WTC11 (cell line): Measurements from ENCODE around the gene COMMD8. TPM values are rescaled to one million over a fixed set of nuclear protein-coding genes. Genes with fewer than 3 reads are reported as not detected.

ENCODE experiments used
- ATAC-seq: fragments of 200-7000 bp; cut with Tn5 transposase; 2 replicates; pipeline ENCODE4 v1.10.0; 2021; ENCODE audit warnings: mild to moderate bottlenecking, moderate library complexity
- CTCF ChIA-PET: fragments of 300-600 bp; sonication (Branson Sonifier 250); formaldehyde crosslinking; loops from one replicate; lab custom pipeline; 2021; ENCODE audit warnings: antibody characterized with exemption; lab: Charles Lee
- POLR2A ChIA-PET: fragments of 350-600 bp; sonication (Branson Sonifier 250); formaldehyde crosslinking; loops from one replicate; lab custom pipeline; 2021; ENCODE audit warnings: antibody characterized with exemption; lab: Charles Lee
- DNase-seq: peaks from one replicate; pipeline ENCODE4 v3.0.0; 2021; ENCODE audit warnings: low spot score
- H3K27ac Mint-ChIP-seq: 2 replicates; pipeline ENCODE4 v1.8.0; 2021; ENCODE audit warnings: mixed read lengths
- H3K27me3 Mint-ChIP-seq: 2 replicates; pipeline ENCODE4 v1.8.0; 2021; ENCODE audit warnings: low read depth, mild to moderate bottlenecking, moderate library complexity, mixed read lengths
- H3K36me3 Mint-ChIP-seq: 2 replicates; pipeline ENCODE4 v1.8.0; 2021; ENCODE audit warnings: mixed read lengths
- H3K4me1 Mint-ChIP-seq: 2 replicates; pipeline ENCODE4 v1.8.0; 2022; ENCODE audit warnings: mixed read lengths
- H3K4me3 Mint-ChIP-seq: 2 replicates; pipeline ENCODE4 v1.8.0; 2021; ENCODE audit warnings: mild to moderate bottlenecking, moderate library complexity, mixed read lengths
- H3K9me3 Mint-ChIP-seq: 2 replicates; pipeline ENCODE4 v1.8.0; 2021; ENCODE audit warnings: mixed read lengths
- ESRRA ChIP-seq: sonication (generic); formaldehyde crosslinking; IDR thresholded peaks from 2 replicates; pipeline ENCODE4 v1.8.1; 2022; ENCODE audit warnings: mild to moderate bottlenecking, missing genetic modification reagents, borderline replicate concordance
- ETV6 ChIP-seq: sonication (generic); formaldehyde crosslinking; IDR thresholded peaks from 2 replicates; pipeline ENCODE4 v1.8.1; 2022; ENCODE audit warnings: mild to moderate bottlenecking, missing genetic modification reagents
- HMGA2 ChIP-seq: fragments of 250-450 bp; sonication (Bioruptor Pico); IDR thresholded peaks from 2 replicates; pipeline ENCODE4 v1.4.0; 2021; ENCODE audit warnings: mild to moderate bottlenecking, moderate library complexity
- NFYB ChIP-seq: sonication (generic); formaldehyde crosslinking; conservative IDR thresholded peaks from 2 replicates; pipeline ENCODE4 v1.8.0; 2022; ENCODE audit warnings: low read depth, missing genetic modification reagents
- NR1H2 ChIP-seq: sonication (generic); formaldehyde crosslinking; IDR thresholded peaks from 2 replicates; pipeline ENCODE4 v1.9.0; 2021; ENCODE audit warnings: mild to moderate bottlenecking, moderate library complexity, missing genetic modification reagents
- NR2C2 ChIP-seq: sonication (generic); formaldehyde crosslinking; IDR thresholded peaks from 2 replicates; pipeline ENCODE4 v1.8.0; 2022; ENCODE audit warnings: mild to moderate bottlenecking, missing genetic modification reagents
- NR3C1 ChIP-seq: sonication (generic); formaldehyde crosslinking; conservative IDR thresholded peaks from 2 replicates; pipeline ENCODE4 v1.8.1; 2023; ENCODE audit warnings: low read depth, mild to moderate bottlenecking, missing genetic modification reagents
- OVOL2 ChIP-seq: fragments of 250-450 bp; sonication (Bioruptor Pico); IDR thresholded peaks from 2 replicates; pipeline ENCODE4 v1.9.0; 2021; ENCODE audit warnings: mild to moderate bottlenecking, borderline replicate concordance
- SMAD3 ChIP-seq: sonication (generic); formaldehyde crosslinking; IDR thresholded peaks from 2 replicates; pipeline ENCODE4 v1.8.0; 2022; ENCODE audit warnings: missing genetic modification reagents, mild to moderate bottlenecking, borderline replicate concordance
- TEAD1 ChIP-seq: sonication (generic); formaldehyde crosslinking; IDR thresholded peaks from 2 replicates; pipeline ENCODE4 v1.8.0; 2022; ENCODE audit warnings: mild to moderate bottlenecking, missing genetic modification reagents
- TEAD4 ChIP-seq: sonication (generic); formaldehyde crosslinking; IDR thresholded peaks from 2 replicates; pipeline ENCODE4 v1.8.0; 2022; ENCODE audit warnings: mild to moderate bottlenecking, missing genetic modification reagents
- ZNF219 ChIP-seq: sonication (generic); formaldehyde crosslinking; IDR thresholded peaks from 2 replicates; pipeline ENCODE4 v1.8.0; 2023; ENCODE audit warnings: missing genetic modification reagents, mild to moderate bottlenecking, borderline replicate concordance
- ZNF396 ChIP-seq: fragments of 250-450 bp; sonication (Bioruptor Pico); IDR thresholded peaks from 2 replicates; pipeline ENCODE4 v1.8.0; 2021; ENCODE audit warnings: mild to moderate bottlenecking, moderate library complexity, borderline replicate concordance
- ZNF416 ChIP-seq: fragments of 250-450 bp; sonication (Bioruptor Pico); IDR thresholded peaks from 2 replicates; pipeline ENCODE4 v1.9.0; 2021; ENCODE audit warnings: mild to moderate bottlenecking, inconsistent platforms
- ZNF671 ChIP-seq: fragments of 250-450 bp; sonication (Bioruptor Pico); IDR thresholded peaks from 2 replicates; pipeline ENCODE4 v1.8.0; 2021; ENCODE audit warnings: mild to moderate bottlenecking
- total RNA-seq: library from RNA; stranded (reverse); gene quantifications from 3 replicates; pipeline ENCODE4 v1.2.3, GENCODE V29; 2021
- TF ChIP-seq, protein P1 (sequence below): sonication (generic); formaldehyde crosslinking; IDR thresholded peaks from 2 replicates; pipeline ENCODE4 v1.8.1; 2023; ENCODE audit warnings: mild to moderate bottlenecking, moderate library complexity, missing genetic modification reagents
- TF ChIP-seq, protein P2 (sequence below): fragments of 250-450 bp; sonication (Bioruptor Pico); conservative IDR thresholded peaks from 2 replicates; pipeline ENCODE4 v1.9.0; 2021; ENCODE audit warnings: mild to moderate bottlenecking
- TF ChIP-seq, protein P3 (sequence below): fragments of 250-450 bp; sonication (Bioruptor Pico); IDR thresholded peaks from 2 replicates; pipeline ENCODE4 v2.1.2; 2022; ENCODE audit warnings: mild to moderate bottlenecking, moderate library complexity
- TF ChIP-seq, protein P4 (sequence below): fragments of 250-450 bp; sonication (Bioruptor Pico); IDR thresholded peaks from 2 replicates; pipeline ENCODE4 v1.8.0; 2021; ENCODE audit warnings: mild to moderate bottlenecking
- TF ChIP-seq, protein P5 (sequence below): sonication (generic); formaldehyde crosslinking; IDR thresholded peaks from 2 replicates; pipeline ENCODE4 v1.8.0; 2023; ENCODE audit warnings: mild to moderate bottlenecking, missing genetic modification reagents
- TF ChIP-seq, protein P6 (sequence below): sonication (generic); formaldehyde crosslinking; IDR thresholded peaks from 2 replicates; pipeline ENCODE4 v1.8.1; 2023; ENCODE audit warnings: mild to moderate bottlenecking, missing genetic modification reagents, moderate library complexity
- TF ChIP-seq, protein P7 (sequence below): fragments of 250-450 bp; sonication (Bioruptor Pico); IDR thresholded peaks from 2 replicates; pipeline ENCODE4 v1.9.0; 2021; ENCODE audit warnings: mild to moderate bottlenecking, borderline replicate concordance

The COMMD8 gene
- total RNA-seq, 1 experiment from 2014 or later, result 8.1 TPM

DNA sequence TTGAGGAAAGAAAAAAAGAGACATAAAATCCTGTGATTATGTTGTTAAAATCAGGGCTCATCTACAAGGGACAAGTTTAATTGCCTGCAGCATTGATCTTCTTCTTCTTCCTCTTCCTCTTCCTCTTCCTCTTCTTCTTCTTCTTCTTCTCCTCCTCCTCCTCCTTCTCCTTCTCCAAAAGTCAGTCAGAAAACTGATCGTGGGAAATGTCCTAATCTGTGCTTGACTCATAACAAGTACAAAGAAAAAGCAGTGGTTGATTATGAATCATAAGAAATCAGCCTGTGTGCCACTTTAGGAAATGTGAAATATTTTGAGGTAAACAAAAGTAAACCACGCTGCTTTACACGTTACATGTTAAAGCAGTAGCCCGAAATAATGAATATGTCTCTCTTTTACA, 18.8 kb upstream of the COMMD8 start (continued):
- TF ChIP-seq, protein P1, sequence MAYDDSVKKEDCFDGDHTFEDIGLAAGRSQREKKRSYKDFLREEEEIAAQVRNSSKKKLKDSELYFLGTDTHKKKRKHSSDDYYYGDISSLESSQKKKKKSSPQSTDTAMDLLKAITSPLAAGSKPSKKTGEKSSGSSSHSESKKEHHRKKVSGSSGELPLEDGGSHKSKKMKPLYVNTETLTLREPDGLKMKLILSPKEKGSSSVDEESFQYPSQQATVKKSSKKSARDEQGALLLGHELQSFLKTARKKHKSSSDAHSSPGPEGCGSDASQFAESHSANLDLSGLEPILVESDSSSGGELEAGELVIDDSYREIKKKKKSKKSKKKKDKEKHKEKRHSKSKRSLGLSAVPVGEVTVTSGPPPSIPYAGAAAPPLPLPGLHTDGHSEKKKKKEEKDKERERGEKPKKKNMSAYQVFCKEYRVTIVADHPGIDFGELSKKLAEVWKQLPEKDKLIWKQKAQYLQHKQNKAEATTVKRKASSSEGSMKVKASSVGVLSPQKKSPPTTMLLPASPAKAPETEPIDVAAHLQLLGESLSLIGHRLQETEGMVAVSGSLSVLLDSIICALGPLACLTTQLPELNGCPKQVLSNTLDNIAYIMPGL (CRISPR knock-in tag), result no peak
- TF ChIP-seq HMGA2 (CRISPR knock-in tag), result no peak
- no peak for TF ChIP-seq ETV6 (CRISPR knock-in tag)
- TF ChIP-seq ZNF671 (CRISPR knock-in tag), result no peak
- TF ChIP-seq, protein P2, sequence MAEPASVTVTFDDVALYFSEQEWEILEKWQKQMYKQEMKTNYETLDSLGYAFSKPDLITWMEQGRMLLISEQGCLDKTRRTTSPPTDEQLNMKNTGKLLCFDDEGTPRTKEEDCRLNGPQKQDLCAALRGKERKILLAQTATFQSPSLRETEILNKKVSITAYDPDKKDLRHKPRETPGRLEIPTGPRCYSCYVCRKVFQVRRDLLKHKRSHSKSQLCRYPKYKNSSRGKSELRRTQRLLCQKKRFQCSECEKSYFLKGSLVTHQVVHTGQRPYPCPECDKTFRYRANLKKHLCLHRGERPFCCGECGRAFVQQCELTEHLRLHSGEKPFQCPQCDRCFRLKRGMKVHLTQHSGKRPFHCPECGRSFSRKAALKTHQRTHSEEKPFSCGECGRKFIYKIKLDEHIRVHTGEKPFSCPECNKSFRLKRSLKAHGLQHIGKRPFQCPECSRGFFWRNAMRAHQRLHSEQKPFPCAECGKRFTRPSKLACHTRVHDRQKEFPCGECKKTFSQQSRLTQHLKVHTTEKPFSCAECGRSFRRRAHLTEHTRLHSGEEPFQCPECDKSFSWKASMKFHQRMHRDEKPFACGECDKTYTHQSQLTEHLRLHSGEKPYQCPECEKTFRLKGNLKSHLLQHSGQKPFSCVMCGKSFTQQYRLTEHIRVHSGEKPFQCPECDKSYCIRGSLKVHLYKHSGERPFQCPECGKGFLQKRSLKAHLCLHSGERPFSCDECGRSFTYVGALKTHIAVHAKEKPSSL, result no peak
- no peak for TF ChIP-seq ESRRA
- TF ChIP-seq, protein P3, sequence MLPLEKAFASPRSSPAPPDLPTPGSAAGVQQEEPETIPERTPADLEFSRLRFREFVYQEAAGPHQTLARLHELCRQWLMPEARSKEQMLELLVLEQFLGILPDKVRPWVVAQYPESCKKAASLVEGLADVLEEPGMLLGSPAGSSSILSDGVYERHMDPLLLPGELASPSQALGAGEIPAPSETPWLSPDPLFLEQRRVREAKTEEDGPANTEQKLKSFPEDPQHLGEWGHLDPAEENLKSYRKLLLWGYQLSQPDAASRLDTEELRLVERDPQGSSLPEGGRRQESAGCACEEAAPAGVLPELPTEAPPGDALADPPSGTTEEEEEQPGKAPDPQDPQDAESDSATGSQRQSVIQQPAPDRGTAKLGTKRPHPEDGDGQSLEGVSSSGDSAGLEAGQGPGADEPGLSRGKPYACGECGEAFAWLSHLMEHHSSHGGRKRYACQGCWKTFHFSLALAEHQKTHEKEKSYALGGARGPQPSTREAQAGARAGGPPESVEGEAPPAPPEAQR, result no peak

DNA sequence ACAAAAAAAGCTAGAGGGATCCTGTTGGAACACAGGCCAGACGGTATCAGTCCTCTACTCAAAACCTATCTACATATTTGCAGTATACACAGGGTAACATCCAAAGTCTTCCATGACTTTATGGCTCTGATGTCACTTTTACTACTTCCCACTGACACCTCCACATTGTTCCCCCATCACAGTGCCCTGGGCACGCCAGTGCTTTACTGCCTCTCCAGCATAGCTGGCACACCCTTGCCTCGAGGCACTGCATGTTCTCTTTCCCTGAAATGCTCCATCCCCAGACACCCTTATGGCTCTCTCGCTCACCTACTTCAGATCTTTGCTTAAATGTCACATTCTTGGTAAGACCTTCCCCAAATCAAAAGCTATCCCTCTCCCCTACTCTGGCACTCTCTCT, 15.3 kb upstream of the COMMD8 start:
- no peak overlapping the region for H3K27ac Mint-ChIP-seq
- POLR2A ChIA-PET, result no interaction called here
- no peak overlapping the region for H3K4me3 Mint-ChIP-seq
- no peaks in the 10 kb centered on the region for H3K27me3 Mint-ChIP-seq
- DNase-seq (no peak), ATAC-seq (no peak)
- CTCF ChIA-PET, result no interaction called here
- H3K4me1 Mint-ChIP-seq, result peaks cover 9% of the 10 kb centered on the region
- H3K9me3 Mint-ChIP-seq, result no peaks in the 10 kb centered on the region
- no peaks in the 10 kb centered on the region for H3K36me3 Mint-ChIP-seq
- TF ChIP-seq, protein P4, sequence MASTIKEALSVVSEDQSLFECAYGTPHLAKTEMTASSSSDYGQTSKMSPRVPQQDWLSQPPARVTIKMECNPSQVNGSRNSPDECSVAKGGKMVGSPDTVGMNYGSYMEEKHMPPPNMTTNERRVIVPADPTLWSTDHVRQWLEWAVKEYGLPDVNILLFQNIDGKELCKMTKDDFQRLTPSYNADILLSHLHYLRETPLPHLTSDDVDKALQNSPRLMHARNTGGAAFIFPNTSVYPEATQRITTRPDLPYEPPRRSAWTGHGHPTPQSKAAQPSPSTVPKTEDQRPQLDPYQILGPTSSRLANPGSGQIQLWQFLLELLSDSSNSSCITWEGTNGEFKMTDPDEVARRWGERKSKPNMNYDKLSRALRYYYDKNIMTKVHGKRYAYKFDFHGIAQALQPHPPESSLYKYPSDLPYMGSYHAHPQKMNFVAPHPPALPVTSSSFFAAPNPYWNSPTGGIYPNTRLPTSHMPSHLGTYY (CRISPR knock-in tag), result no peak
- TF ChIP-seq OVOL2 (CRISPR knock-in tag), result no peak
- TF ChIP-seq, protein P5, sequence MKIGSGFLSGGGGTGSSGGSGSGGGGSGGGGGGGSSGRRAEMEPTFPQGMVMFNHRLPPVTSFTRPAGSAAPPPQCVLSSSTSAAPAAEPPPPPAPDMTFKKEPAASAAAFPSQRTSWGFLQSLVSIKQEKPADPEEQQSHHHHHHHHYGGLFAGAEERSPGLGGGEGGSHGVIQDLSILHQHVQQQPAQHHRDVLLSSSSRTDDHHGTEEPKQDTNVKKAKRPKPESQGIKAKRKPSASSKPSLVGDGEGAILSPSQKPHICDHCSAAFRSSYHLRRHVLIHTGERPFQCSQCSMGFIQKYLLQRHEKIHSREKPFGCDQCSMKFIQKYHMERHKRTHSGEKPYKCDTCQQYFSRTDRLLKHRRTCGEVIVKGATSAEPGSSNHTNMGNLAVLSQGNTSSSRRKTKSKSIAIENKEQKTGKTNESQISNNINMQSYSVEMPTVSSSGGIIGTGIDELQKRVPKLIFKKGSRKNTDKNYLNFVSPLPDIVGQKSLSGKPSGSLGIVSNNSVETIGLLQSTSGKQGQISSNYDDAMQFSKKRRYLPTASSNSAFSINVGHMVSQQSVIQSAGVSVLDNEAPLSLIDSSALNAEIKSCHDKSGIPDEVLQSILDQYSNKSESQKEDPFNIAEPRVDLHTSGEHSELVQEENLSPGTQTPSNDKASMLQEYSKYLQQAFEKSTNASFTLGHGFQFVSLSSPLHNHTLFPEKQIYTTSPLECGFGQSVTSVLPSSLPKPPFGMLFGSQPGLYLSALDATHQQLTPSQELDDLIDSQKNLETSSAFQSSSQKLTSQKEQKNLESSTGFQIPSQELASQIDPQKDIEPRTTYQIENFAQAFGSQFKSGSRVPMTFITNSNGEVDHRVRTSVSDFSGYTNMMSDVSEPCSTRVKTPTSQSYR, result no peak
- no peak for TF ChIP-seq TEAD4 (CRISPR knock-in tag)
- TF ChIP-seq ZNF396 (CRISPR knock-in tag), result no peak
- no peak for TF ChIP-seq SMAD3 (CRISPR knock-in tag)
- no peak for TF ChIP-seq NFYB (CRISPR knock-in tag)
- TF ChIP-seq NR1H2 (CRISPR knock-in tag), result no peak
- TF ChIP-seq, protein P6, sequence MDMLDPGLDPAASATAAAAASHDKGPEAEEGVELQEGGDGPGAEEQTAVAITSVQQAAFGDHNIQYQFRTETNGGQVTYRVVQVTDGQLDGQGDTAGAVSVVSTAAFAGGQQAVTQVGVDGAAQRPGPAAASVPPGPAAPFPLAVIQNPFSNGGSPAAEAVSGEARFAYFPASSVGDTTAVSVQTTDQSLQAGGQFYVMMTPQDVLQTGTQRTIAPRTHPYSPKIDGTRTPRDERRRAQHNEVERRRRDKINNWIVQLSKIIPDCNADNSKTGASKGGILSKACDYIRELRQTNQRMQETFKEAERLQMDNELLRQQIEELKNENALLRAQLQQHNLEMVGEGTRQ (CRISPR knock-in tag), result no peak
- TF ChIP-seq TEAD1, result no peak
- TF ChIP-seq ZNF416 (CRISPR knock-in tag), result no peak
- no peak for TF ChIP-seq ZNF219 (CRISPR knock-in tag)
- TF ChIP-seq NR2C2, result no peak
- no peak for TF ChIP-seq ETV6 (CRISPR knock-in tag)
- TF ChIP-seq, protein P7, sequence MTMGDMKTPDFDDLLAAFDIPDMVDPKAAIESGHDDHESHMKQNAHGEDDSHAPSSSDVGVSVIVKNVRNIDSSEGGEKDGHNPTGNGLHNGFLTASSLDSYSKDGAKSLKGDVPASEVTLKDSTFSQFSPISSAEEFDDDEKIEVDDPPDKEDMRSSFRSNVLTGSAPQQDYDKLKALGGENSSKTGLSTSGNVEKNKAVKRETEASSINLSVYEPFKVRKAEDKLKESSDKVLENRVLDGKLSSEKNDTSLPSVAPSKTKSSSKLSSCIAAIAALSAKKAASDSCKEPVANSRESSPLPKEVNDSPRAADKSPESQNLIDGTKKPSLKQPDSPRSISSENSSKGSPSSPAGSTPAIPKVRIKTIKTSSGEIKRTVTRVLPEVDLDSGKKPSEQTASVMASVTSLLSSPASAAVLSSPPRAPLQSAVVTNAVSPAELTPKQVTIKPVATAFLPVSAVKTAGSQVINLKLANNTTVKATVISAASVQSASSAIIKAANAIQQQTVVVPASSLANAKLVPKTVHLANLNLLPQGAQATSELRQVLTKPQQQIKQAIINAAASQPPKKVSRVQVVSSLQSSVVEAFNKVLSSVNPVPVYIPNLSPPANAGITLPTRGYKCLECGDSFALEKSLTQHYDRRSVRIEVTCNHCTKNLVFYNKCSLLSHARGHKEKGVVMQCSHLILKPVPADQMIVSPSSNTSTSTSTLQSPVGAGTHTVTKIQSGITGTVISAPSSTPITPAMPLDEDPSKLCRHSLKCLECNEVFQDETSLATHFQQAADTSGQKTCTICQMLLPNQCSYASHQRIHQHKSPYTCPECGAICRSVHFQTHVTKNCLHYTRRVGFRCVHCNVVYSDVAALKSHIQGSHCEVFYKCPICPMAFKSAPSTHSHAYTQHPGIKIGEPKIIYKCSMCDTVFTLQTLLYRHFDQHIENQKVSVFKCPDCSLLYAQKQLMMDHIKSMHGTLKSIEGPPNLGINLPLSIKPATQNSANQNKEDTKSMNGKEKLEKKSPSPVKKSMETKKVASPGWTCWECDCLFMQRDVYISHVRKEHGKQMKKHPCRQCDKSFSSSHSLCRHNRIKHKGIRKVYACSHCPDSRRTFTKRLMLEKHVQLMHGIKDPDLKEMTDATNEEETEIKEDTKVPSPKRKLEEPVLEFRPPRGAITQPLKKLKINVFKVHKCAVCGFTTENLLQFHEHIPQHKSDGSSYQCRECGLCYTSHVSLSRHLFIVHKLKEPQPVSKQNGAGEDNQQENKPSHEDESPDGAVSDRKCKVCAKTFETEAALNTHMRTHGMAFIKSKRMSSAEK (CRISPR knock-in tag), result no peak
- no peak for TF ChIP-seq NR3C1 (CRISPR knock-in tag)
